Measurements from ENCODE around the gene PTTG1IP2.
"Not testable (repeated sequence)": the region's sequence is repeated elsewhere in the genome, so short reads cannot be mapped to it uniquely, and the experiment has no call there.

Gene PTTG1IP2

GRCh38 chr7:90469554-90469953 is at the start of gene PTTG1IP2:
Gene PTTG1IP2, plus strand, starts transcription at chr7:90469639. Its CDS starts 148 bp downstream, at chr7:90469787.
- no peak for DNase-seq

GRCh38 chr7:90421651-90422050 is 47.8 kb upstream of the PTTG1IP2 start:
- DNase-seq: no peak

- no peak for DNase-seq
Measured at GRCh38 chr7:90424720-90425119, 44.7 kb upstream of the PTTG1IP2 start.

GRCh38 chr7:90425376-90425775 is 44.1 kb upstream of the PTTG1IP2 start:
- no peak for DNase-seq

GRCh38 chr7:90430614-90431460 is 38.6 kb upstream of the PTTG1IP2 start:
- no peak for DNase-seq

GRCh38 chr7:90432752-90433151 is 36.7 kb upstream of the PTTG1IP2 start:
- no peak for DNase-seq

GRCh38 chr7:90433221-90433620 is 36.2 kb upstream of the PTTG1IP2 start:
- no peak for DNase-seq

GRCh38 chr7:90445633-90446032 is 23.8 kb upstream of the PTTG1IP2 start:
- no peak for DNase-seq

- DNase-seq: no peak
Measured at GRCh38 chr7:90446137-90446899, 23.1 kb upstream of the PTTG1IP2 start.

- DNase-seq: no peak
Measured at GRCh38 chr7:90453259-90453891, 16.1 kb upstream of the PTTG1IP2 start.

GRCh38 chr7:90453931-90454330 is 15.5 kb upstream of the PTTG1IP2 start:
- no peak for DNase-seq

GRCh38 chr7:90455163-90456030 is 14.0 kb upstream of the PTTG1IP2 start:
- DNase-seq: no peak

- DNase-seq: no peak
Measured at GRCh38 chr7:90458104-90458503, 11.3 kb upstream of the PTTG1IP2 start.

- DNase-seq: no peak
Measured at GRCh38 chr7:90459888-90460287, 9.6 kb upstream of the PTTG1IP2 start.

GRCh38 chr7:90461219-90461618 is 8.2 kb upstream of the PTTG1IP2 start:
- DNase-seq: no peak

GRCh38 chr7:90463151-90463628 is 6.2 kb upstream of the PTTG1IP2 start:
- not testable (repeated sequence) for DNase-seq

- DNase-seq: no peak
Measured at GRCh38 chr7:90465816-90466215, 3.6 kb upstream of the PTTG1IP2 start.

GRCh38 chr7:90472805-90473540 is 3.5 kb downstream of the PTTG1IP2 start:
- no peak for DNase-seq

- no peak for DNase-seq
Measured at GRCh38 chr7:90473814-90474213, 4.4 kb downstream of the PTTG1IP2 start.

- no peak for DNase-seq
Measured at GRCh38 chr7:90474284-90475210, 5.1 kb downstream of the PTTG1IP2 start.

- DNase-seq: no peak
Measured at GRCh38 chr7:90483251-90483650, 13.8 kb downstream of the PTTG1IP2 start.

Measured in NCI-H1436 treated with DMSO at 0.1 percent for 48 hours (cell line).